ENCODE measurements around the gene SLC25A40. TPM values are rescaled to one million over a fixed set of nuclear protein-coding genes. Genes with fewer than 3 reads are reported as not detected.

SLC25A40 gene
- total RNA-seq, 3 donors from 2014 or later, result 9.8 to 34.1 (median 13.8) TPM

DNA sequence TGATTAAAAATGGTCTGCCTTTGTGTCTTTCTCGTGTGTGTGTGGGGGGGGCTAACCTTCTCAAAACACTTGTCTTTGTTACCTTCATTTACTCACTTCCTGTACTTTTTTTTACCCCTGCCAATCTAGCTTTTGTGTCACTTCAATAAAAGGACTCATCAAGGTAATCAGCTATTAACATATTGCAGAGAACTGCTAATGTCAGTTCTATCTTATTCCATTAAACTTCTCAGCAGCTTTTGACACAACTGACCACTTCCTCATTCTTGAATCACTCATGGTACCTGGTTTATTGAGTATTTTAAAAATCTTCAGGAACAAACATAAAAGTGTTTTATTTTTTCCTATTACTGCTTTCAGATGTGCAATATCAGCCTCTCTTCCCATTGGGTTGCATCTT, 59.8 kb downstream of the SLC25A40 start:
- intact Hi-C loops (cut with DNase I; ENCODE audit: low total_unique reads), result no loop called here
- no peaks in the 10 kb centered on the region for H3K4me1 ChIP-seq
- H3K4me3 ChIP-seq, result no peak overlapping the region
- H3K27ac ChIP-seq, result no peak overlapping the region
- no peaks in the 10 kb centered on the region for H3K27me3 ChIP-seq
- no peaks in the 10 kb centered on the region for H3K9me3 ChIP-seq
- no peak for DNase-seq (ENCODE audit: low spot score in 2 of 2)
- H3K36me3 ChIP-seq, result no peaks in the 10 kb centered on the region
- TF ChIP-seq, protein P1, sequence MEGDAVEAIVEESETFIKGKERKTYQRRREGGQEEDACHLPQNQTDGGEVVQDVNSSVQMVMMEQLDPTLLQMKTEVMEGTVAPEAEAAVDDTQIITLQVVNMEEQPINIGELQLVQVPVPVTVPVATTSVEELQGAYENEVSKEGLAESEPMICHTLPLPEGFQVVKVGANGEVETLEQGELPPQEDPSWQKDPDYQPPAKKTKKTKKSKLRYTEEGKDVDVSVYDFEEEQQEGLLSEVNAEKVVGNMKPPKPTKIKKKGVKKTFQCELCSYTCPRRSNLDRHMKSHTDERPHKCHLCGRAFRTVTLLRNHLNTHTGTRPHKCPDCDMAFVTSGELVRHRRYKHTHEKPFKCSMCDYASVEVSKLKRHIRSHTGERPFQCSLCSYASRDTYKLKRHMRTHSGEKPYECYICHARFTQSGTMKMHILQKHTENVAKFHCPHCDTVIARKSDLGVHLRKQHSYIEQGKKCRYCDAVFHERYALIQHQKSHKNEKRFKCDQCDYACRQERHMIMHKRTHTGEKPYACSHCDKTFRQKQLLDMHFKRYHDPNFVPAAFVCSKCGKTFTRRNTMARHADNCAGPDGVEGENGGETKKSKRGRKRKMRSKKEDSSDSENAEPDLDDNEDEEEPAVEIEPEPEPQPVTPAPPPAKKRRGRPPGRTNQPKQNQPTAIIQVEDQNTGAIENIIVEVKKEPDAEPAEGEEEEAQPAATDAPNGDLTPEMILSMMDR (IDR thresholded peaks at IDR 0.05), result no peak
- TF ChIP-seq POLR2A (IDR thresholded peaks at IDR 0.05) (no peak), POLR2AphosphoS5 (IDR thresholded peaks at IDR 0.05) (no peak)

DNA sequence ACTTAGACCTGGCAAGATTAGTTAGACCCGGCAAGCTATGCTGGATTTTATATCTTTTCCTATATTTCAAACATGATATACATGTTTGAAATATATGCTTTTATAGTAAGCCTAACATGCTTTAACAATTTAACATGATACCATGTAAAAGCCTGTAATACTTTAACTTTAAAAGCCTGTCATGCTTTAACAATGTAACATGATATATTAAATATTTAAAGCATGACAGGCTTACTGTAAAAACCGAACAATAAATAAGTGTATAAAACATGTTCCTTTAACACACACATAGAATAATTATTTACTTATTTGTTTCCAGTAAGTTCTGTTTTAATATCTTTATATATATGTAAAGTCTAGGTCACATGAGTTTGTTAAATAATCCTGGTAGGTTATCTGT, 65.4 kb downstream of the SLC25A40 start:
- intact Hi-C loops (cut with DNase I; ENCODE audit: low total_unique reads), result no loop called here
- no peak overlapping the region for H3K4me3 ChIP-seq
- no peaks in the 10 kb centered on the region for H3K27me3 ChIP-seq
- H3K4me1 ChIP-seq, result no peaks in the 10 kb centered on the region
- no peaks in the 10 kb centered on the region for H3K9me3 ChIP-seq
- TF ChIP-seq POLR2AphosphoS5 (IDR thresholded peaks at IDR 0.05) (no peak), POLR2A (IDR thresholded peaks at IDR 0.05) (no peak)
- TF ChIP-seq, protein P1 (IDR thresholded peaks at IDR 0.05), result no peak
- DNase-seq (ENCODE audit: low spot score in 2 of 2), result no peak
- H3K36me3 ChIP-seq, result no peaks in the 10 kb centered on the region
- no peak overlapping the region for H3K27ac ChIP-seq

DNA sequence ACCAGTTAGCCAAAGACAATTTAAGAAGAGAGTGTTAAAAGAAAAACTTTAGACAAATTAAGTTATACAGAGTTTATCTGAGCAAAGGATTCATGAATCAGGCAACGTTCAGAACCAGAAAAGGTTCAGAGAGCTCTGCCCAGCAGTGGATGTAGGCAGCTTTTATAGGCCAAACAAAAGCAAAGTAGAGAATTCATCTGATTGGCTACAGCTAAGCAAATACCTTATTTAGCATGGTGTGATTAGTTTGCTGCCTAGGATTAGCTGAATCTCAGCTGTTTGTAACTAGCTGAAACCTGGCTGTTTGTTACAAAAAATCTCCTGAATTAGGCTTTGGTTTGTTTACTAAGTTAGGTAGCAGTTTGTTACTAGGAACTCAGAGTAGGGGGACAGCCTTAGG, 66.0 kb downstream of the SLC25A40 start:
- TF ChIP-seq, protein P1 (IDR thresholded peaks at IDR 0.05), result no peak
- TF ChIP-seq POLR2AphosphoS5 (IDR thresholded peaks at IDR 0.05) (no peak), POLR2A (IDR thresholded peaks at IDR 0.05) (no peak)
- no peaks in the 10 kb centered on the region for H3K9me3 ChIP-seq
- H3K4me3 ChIP-seq, result no peak overlapping the region
- H3K27me3 ChIP-seq, result no peaks in the 10 kb centered on the region
- intact Hi-C loops (cut with DNase I; ENCODE audit: low total_unique reads), result no loop called here
- no peak overlapping the region for H3K27ac ChIP-seq
- H3K36me3 ChIP-seq, result no peaks in the 10 kb centered on the region
- no peaks in the 10 kb centered on the region for H3K4me1 ChIP-seq
- no peak for DNase-seq (ENCODE audit: low spot score in 2 of 2)

DNA sequence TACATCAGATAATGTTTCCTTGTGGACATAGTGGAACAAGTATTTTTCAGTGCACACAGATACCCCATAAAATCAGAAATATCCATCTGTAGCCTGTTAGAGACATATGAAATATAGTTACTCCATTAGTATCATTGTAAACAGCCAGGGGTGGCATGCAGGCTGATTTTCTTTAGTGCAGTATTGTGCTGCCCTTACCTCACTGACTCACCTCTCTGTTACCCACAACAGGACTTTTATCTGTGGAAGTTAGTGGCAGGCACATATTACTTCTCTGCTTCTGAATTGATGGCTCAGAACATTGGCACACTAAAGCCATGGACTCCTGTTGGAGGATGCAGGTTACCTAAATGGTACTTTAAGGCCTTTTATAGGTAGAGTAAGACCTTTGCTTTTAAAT, 70.0 kb downstream of the SLC25A40 start:
- Histone ChIP-seq H3K36me3 (no peaks in the 10 kb centered on the region), H3K27me3 (no peaks in the 10 kb centered on the region), H3K4me3 (no peak overlapping the region), H3K9me3 (no peaks in the 10 kb centered on the region), H3K27ac (no peak overlapping the region), H3K4me1 (no peaks in the 10 kb centered on the region)
- intact Hi-C loops (cut with DNase I; ENCODE audit: low total_unique reads), result no loop called here
- no peak for DNase-seq (ENCODE audit: low spot score in 2 of 2)
- TF ChIP-seq, protein P1 (IDR thresholded peaks at IDR 0.05), result no peak
- TF ChIP-seq POLR2A (IDR thresholded peaks at IDR 0.05) (no peak), POLR2AphosphoS5 (IDR thresholded peaks at IDR 0.05) (no peak)

DNA sequence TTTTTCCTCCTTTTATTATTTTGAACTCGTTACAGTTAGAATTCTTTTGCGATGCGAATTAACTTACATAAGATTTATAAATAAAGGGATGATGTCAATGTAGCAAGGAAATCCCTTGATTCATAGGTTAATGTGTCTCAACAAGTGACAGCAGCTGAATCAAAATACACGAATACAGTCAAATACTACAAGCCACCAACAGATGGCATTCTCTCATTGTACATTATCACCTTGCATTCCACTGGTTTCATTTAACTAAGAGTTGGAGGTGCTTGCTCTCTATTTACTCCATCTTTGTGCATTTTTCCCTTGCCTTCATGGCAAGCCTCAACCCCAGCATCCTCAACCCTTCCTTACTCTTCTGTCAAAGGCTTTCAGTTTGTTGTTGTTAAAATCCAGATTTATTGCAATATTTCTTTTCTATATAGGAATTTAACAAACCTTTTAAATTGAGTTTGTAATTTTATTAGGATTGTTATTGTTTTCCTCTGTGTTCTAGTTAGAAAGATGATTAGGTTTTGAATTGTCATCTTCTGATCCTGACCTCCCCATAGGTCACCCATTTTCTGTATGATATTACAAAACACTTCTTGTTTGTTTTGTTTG, 78.3 kb downstream of the SLC25A40 start:
- no peak for TF ChIP-seq POLR2A (IDR thresholded peaks at IDR 0.05)
- TF ChIP-seq, protein P1 (IDR thresholded peaks at IDR 0.05), result peak in 2 of 3 donors; percentile 47 to 72

More for the DNA sequence above, 78.3 kb downstream of the SLC25A40 start:
- no peak for DNase-seq (ENCODE audit: low spot score in 2 of 2)
- H3K27me3 ChIP-seq, result no peaks in the 10 kb centered on the region
- H3K27ac ChIP-seq, result no peak overlapping the region
- no peaks in the 10 kb centered on the region for H3K9me3 ChIP-seq
- H3K4me1 ChIP-seq, result no peaks in the 10 kb centered on the region
- H3K4me3 ChIP-seq, result no peak overlapping the region
- intact Hi-C loops (cut with DNase I; ENCODE audit: low total_unique reads), result no loop called here
- H3K36me3 ChIP-seq, result no peaks in the 10 kb centered on the region
